Thoracic aorta (tissue), 2 donors: Measurements from ENCODE around the gene HLA-F. TPM values are rescaled to one million over a fixed set of nuclear protein-coding genes. Genes with fewer than 3 reads are reported as not detected.

Experiments used
- ATAC-seq: fragments of 150-250 bp; one replicate; pipeline ENCODE4 v1.8.0; 2017; ENCODE audit warnings: low read depth; ENCODE audit not compliant: insufficient number of reproducible peaks, low FRiP score
- DNase-seq: peaks from one replicate; pipeline ENCODE4 v3.0.0-alpha.2; 2020; ENCODE audit warnings: low spot score
- H3K27ac ChIP-seq, 2 donors: fragments of 200-600 bp; sonication (generic); 1 replicate in 1 of 2; 2 replicates in 1 of 2; pipeline ENCODE4 v1.5.1; 2016; ENCODE audit warnings: mild to moderate bottlenecking in 2 of 2, moderate library complexity in 2 of 2
- H3K27me3 ChIP-seq: fragments of 200-600 bp; sonication (generic); replicated peaks from 2 replicates; pipeline ENCODE4 v1.6.0; 2016; ENCODE audit warnings: mild to moderate bottlenecking; ENCODE audit not compliant: insufficient read depth
- H3K36me3 ChIP-seq: fragments of 200-600 bp; sonication (generic); one replicate; pipeline ENCODE4 v1.5.1; 2016
- H3K4me1 ChIP-seq, 2 donors: fragments of 200-600 bp; sonication (generic); 1 replicate in 1 of 2; 2 replicates in 1 of 2; pipeline versions ENCODE4 v1.5.1 to v1.6.0; 2016; ENCODE audit warnings: low read depth in 2 of 2, mild to moderate bottlenecking in 1 of 2; ENCODE audit not compliant: control insufficient read depth in 1 of 2
- H3K4me3 ChIP-seq: fragments of 200-600 bp; sonication (generic); 2 replicates; pipeline ENCODE4 v1.5.1; 2016; ENCODE audit warnings: mild to moderate bottlenecking
- H3K9me3 ChIP-seq: fragments of 200-600 bp; sonication (generic); 2 replicates; pipeline ENCODE4 v1.5.1; 2016
- total RNA-seq, 2 donors: library from RNA; depleted of rRNA; stranded (reverse); fragments of >200 nt; gene quantifications; one replicate each; pipeline versions ENCODE4 v1.1.0 to v1.2.3, GENCODE V29; 2016
- TF ChIP-seq, protein P1 (sequence below): fragments of 200-600 bp; sonication (generic); IDR thresholded peaks from one replicate; pipeline ENCODE4 v1.5.1; 2019; ENCODE audit warnings: antibody characterized with exemption

HLA-F gene
- total RNA-seq, 2 donors from 2014 or later: 94.2 to 117 TPM

DNA sequence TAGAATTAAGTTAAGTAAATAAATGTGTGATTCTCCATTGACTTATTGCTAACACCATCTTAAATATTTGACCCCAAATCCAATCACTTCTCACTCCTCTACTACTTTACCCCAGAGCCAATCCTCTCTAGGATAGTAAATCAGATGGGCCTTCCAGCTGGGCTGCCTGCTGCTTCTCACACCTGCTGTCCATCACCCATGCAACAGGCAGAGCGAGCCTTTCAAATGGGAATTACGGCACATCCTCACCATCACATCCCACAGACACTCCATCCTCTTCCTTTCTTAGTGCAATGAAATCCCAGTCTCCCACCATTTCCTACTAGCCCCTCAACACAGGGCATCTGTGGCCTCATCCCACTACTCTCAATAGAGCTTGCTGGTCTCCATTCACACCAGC, 34.0 kb downstream of the HLA-F start:
- ATAC-seq (no peak), DNase-seq (no peak)
- H3K9me3 ChIP-seq: no peaks in the 10 kb centered on the region
- H3K4me1 ChIP-seq: peaks cover 0 to 4% of the 10 kb centered on the region in 2 donors
- TF ChIP-seq, protein P1, sequence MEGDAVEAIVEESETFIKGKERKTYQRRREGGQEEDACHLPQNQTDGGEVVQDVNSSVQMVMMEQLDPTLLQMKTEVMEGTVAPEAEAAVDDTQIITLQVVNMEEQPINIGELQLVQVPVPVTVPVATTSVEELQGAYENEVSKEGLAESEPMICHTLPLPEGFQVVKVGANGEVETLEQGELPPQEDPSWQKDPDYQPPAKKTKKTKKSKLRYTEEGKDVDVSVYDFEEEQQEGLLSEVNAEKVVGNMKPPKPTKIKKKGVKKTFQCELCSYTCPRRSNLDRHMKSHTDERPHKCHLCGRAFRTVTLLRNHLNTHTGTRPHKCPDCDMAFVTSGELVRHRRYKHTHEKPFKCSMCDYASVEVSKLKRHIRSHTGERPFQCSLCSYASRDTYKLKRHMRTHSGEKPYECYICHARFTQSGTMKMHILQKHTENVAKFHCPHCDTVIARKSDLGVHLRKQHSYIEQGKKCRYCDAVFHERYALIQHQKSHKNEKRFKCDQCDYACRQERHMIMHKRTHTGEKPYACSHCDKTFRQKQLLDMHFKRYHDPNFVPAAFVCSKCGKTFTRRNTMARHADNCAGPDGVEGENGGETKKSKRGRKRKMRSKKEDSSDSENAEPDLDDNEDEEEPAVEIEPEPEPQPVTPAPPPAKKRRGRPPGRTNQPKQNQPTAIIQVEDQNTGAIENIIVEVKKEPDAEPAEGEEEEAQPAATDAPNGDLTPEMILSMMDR: no peak
- H3K27me3 ChIP-seq: no peaks in the 10 kb centered on the region
- no peak overlapping the region for H3K27ac ChIP-seq
- no peak overlapping the region for H3K4me3 ChIP-seq
- no peaks in the 10 kb centered on the region for H3K36me3 ChIP-seq

DNA sequence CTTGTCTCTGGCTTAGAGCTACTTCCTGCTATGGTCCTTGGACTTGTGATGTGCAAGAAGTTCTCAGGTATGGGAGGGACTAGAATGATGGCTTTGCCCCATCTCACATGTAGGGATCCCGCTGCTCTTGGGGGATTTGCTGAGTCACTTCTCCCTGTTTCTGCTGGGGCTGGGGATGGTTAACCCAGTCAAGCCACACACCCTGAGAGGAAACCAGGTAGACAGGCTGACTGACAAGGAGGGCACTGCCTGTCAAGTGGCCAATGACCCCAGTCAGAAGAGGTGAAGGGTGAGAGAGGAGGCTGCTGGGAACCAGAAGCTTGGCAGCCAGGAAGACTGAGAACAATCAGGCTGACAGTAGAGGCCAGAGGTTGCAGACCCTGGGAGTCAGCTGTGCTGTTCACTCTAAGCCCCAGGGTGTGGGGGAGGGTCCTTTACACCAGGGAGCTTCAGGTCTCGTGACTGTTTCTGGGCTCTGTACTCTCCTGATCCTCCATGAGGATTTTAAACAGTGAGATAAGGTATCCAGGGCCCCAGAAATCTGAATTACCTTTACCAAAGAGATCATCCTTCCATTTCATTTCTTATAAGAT, 34.6 kb downstream of the HLA-F start:
- TF ChIP-seq, protein P1: no peak
- DNase-seq (no peak), ATAC-seq (no peak)
- no peak overlapping the region for H3K4me3 ChIP-seq
- no peak overlapping the region for H3K27ac ChIP-seq
- no peaks in the 10 kb centered on the region for H3K9me3 ChIP-seq
- H3K36me3 ChIP-seq: no peaks in the 10 kb centered on the region
- H3K4me1 ChIP-seq: peaks cover 3 to 4% of the 10 kb centered on the region in 2 donors
- no peaks in the 10 kb centered on the region for H3K27me3 ChIP-seq

DNA sequence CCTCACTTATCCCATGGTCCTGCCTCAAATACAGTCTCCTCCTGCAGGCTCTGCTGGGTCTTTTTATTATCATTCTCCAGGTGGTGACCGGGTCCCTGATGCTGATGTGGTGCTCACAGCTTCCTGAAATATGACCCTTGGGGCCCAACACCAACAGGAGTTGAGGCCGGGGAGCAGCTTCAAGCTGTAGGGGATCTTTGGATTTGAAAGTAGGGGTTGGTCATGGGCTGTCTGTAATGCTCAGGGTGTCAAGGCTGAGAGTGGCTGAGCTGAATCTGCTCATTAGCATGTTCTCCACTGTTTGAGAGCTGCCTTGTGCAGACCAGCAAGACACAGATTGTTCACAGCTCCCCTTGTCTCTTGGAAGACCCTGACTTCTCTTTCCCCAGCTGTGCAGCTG, 35.5 kb downstream of the HLA-F start:
- TF ChIP-seq, protein P1: no peak
- Histone ChIP-seq H3K27ac (no peak overlapping the region), H3K36me3 (no peaks in the 10 kb centered on the region), H3K4me3 (no peak overlapping the region), H3K9me3 (no peaks in the 10 kb centered on the region), H3K27me3 (no peaks in the 10 kb centered on the region), H3K4me1 (peaks cover 5 to 13% of the 10 kb centered on the region in 2 donors)
- ATAC-seq: no peak
- DNase-seq: no peak

DNA sequence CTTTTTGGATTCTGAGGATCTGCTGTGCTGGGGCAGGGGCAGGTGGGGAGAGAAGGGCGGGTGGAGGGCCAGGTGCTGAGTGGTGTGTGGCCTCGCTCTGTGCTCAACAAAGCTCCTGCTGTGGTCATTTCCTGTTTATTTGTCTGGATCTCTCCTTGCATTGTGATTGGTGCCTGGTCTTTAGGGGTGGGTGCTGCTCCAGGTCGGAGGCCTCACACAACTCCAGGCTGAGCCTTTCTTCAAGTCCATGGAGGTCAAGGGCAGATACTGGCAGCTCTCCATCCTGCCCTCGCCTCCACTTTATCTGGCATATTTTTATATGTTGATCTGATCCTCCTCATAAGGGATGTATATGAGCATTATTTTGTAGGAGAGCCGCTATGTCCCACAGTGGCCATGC, 36.2 kb downstream of the HLA-F start:
- no peak for DNase-seq
- peaks cover 5 to 20% of the 10 kb centered on the region in 2 donors for H3K4me1 ChIP-seq
- no peaks in the 10 kb centered on the region for H3K36me3 ChIP-seq
- TF ChIP-seq, protein P1: no peak
- no peak overlapping the region for H3K27ac ChIP-seq
- no peaks in the 10 kb centered on the region for H3K9me3 ChIP-seq
- H3K27me3 ChIP-seq: no peaks in the 10 kb centered on the region
- no peak overlapping the region for H3K4me3 ChIP-seq
- ATAC-seq: no peak

DNA sequence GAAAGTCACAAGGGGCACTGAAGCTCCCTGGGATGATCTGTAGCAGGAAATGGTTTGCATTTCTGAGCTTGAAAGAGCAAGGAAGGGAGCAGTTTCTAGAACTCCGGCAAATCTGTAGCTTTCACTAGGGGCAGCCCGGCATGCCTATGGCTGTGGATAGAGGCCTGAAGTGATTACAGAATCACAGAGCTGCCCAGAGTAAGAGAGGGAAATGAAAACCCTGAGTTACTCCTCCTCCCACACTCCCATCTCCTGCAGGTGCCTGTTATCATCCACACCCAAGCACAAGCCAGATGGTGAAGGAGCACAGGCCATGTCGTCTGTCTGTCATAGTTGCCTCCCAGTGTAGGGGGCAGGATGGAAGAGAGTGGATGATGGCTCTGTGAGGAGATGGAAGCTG, 37.1 kb downstream of the HLA-F start:
- no peaks in the 10 kb centered on the region for H3K36me3 ChIP-seq
- ATAC-seq: no peak
- no peak overlapping the region for H3K27ac ChIP-seq

More for the DNA sequence above, 37.1 kb downstream of the HLA-F start:
- H3K27me3 ChIP-seq: no peaks in the 10 kb centered on the region
- TF ChIP-seq, protein P1: no peak
- no peak for DNase-seq
- no peaks in the 10 kb centered on the region for H3K9me3 ChIP-seq
- no peak overlapping the region for H3K4me3 ChIP-seq
- H3K4me1 ChIP-seq: peaks cover 5 to 27% of the 10 kb centered on the region in 2 donors
